Left lobe of liver (tissue), 2 donors: ENCODE measurements around the gene OR4E2. TPM values are rescaled to one million over a fixed set of nuclear protein-coding genes. Genes with fewer than 3 reads are reported as not detected.
"Not testable (repeated sequence)": the region's sequence is repeated elsewhere in the genome, so short reads cannot be mapped to it uniquely, and the experiment has no call there.

Experiments
- ATAC-seq: fragments of 200-7000 bp; cut with Tn5 transposase; one replicate; pipeline ENCODE4 v1.9.1; 2020; ENCODE audit warnings: mild to moderate bottlenecking, moderate library complexity
- DNase-seq: peaks from one replicate; pipeline ENCODE4 v3.0.0-alpha.2; 2020; ENCODE audit warnings: low spot score
- total RNA-seq: library from RNA; stranded (reverse); gene quantifications from one replicate; pipeline ENCODE4 v1.2.1, GENCODE V29; 2021
- donor health status: DM: no; HTN: no; CAD: no; lungs with moderate emphysema.
- donor health status: DM: no; HTN: yes; CAD: no.

OR4E2 gene
- total RNA-seq = not detected

GRCh38 chr14:21653331-21653885 lies at the start of gene OR4E2:
OR4E2 (plus strand) TSS chr14:21653835; CDS start chr14:21665083, 11,248 bp downstream.
- DNase-seq (no peak), ATAC-seq (no peak)

DNA sequence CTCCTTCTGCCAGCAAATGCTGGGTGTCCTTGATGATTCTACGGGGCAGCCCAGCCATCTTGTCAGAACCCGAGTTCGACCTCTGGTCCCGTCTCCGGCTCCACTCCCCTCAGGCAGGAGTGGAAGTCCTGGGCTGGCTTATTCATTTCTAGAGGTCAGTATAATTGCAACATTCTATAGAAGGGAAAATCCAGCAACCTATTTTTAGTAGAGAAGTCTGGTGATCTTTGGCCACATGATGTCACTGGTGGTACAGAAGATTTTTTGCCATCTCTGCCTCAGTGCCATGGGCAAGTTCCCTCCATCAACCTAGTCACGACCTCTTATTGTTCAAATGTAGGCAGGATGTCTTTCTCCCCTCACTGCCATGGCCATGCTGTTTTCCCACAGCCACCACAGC lies 41.3 kb upstream of the OR4E2 start:
- ATAC-seq = no peak
- DNase-seq = no peak

GRCh38 chr14:21614240-21614639 lies 39.4 kb upstream of the OR4E2 start:
- ATAC-seq = no peak
- DNase-seq = no peak

DNA sequence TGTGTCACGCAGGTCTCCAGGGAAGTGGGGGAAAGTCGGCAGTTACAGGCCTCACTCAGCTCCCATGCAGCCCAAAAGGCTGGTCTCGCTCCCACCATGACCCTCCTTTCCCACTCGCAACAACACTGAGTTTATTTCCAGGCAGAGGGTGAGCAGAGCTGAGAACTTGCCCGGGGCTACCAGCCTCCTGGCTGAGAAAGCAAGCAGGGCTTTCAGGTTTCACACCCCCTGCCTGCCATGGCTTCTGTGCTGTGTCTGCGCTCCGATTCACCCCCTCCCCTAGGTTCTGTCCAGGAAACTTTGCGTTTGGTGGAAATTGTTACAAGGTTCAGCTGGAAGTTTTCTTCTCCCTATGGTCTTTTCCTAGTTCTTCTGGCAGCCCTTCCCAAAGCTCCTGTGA lies 36.0 kb upstream of the OR4E2 start:
- ATAC-seq (no peak), DNase-seq (no peak)

GRCh38 chr14:21626491-21627230 lies 27.0 kb upstream of the OR4E2 start:
- DNase-seq = no peak
- ATAC-seq = no peak

DNA sequence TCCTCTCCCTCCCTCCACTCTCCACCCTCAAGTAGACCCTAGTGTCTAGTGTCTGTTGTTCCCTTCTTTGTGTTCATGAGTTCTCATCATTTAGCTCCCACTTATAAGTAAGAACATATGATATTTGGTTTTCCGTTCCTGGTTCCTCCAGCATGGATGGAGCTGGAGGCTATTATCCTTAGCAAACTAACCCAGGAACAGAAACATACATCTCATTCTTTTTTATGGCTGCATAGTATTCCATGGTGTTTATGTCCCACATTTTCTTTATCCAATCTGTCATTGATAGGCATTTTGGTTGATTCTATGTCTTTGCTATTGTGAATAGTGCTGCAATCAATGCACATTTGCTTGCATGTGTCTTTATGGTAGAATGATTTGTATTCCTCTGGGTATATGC lies 23.1 kb upstream of the OR4E2 start:
- not testable (repeated sequence) for DNase-seq, ATAC-seq

DNA sequence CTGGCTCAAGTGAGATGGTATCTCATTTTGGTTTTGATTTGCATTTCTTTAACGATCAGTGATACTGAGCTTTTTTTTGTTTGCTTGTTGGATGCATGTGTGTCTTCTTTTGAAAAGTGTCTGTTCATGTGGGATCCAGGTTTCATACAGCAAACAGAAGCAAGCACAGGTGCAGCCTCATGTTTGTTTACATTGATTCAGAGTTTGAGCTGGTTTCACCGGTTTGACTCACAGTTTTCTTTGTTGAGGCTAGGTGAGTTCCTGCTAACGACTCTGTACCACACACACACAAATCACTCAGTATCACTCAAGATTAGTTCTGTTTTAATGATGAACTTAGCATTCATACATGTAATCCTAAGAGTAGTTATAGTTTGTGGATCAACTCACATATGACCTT lies 22.6 kb upstream of the OR4E2 start:
- DNase-seq = no peak
- no peak for ATAC-seq

DNA sequence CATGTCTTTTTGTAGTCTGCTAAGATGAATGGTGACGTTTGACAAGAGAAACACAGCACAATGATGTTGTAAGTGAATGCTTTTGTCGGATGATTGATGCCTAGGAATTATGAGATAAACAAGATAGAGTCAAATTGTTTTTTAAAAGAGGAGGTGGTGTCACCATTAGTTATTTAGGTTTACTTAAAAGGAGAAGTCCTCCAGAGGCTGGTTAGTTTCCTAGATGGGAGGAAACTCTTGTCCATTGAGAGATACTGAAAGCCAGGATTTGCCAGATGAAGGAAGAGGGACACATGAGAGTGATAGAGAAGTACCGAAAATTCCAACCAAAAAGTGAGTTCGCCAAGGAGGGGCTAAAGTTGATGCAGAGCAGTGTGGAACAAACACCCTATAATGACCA lies 18.8 kb upstream of the OR4E2 start, which contains the start of gene OR10G2:
Gene OR10G2 (minus strand): TSS at position 101 of the 400 bp plus-strand sequence. CDS start 98 bp downstream, at position 3.
- DNase-seq (no peak), ATAC-seq (no peak)

GRCh38 chr14:21642683-21643082 lies 11.0 kb upstream of the OR4E2 start:
- no peak for ATAC-seq
- DNase-seq = no peak

GRCh38 chr14:21643407-21643806 lies 10.2 kb upstream of the OR4E2 start:
- ATAC-seq = no peak
- DNase-seq = no peak

- DNase-seq (no peak), ATAC-seq (no peak)
These were observed 6.3 kb upstream of the OR4E2 start for GRCh38 chr14:21647380-21647779.

GRCh38 chr14:21652209-21652808 lies 1.3 kb upstream of the OR4E2 start:
- no peak for DNase-seq
- ATAC-seq = no peak

GRCh38 chr14:21654215-21654614 lies 580 bp downstream of the OR4E2 start:
- ATAC-seq (no peak), DNase-seq (no peak)

DNA sequence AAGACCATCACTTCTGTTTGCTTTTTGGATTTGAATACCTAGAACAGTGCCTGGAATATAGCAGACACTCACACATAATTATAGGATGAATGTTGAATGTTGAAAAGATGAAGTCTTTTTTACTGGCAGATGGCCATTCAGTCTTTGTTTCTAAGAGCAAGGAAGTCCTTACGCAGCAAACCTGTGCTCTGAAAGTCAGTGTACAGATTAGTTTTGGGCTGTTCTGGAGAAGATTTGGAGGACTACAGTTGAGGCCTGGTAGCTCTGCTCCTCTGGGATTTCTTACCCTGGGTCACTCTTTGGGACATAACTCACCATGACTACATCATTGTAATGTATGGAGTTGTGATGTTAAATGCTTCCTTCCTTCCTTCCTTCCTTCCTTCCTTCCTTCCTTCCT lies 3.3 kb downstream of the OR4E2 start:
- DNase-seq (no peak), ATAC-seq (no peak)

DNA sequence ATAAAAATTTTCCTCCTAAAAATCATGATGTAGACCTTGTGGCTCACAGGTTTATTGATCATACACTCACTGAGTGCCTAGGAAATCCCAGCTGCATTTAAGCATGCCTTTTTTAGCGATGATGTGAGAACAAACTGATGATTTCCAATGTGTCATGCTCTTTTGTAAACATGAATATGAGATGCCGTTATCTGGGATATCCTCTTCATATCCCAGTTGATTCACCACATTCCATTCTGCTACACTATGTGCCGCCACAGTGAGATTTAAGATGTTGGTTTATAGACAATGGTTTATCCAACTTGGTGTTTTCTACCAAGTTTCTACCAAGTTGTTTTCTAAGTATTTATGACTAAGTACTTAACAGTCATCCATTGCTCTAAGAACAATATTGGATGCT lies 14.7 kb downstream of the OR4E2 start:
- ATAC-seq = no peak
- no peak for DNase-seq

GRCh38 chr14:21669284-21669683 lies 15.6 kb downstream of the OR4E2 start:
- ATAC-seq (no peak), DNase-seq (no peak)

DNA sequence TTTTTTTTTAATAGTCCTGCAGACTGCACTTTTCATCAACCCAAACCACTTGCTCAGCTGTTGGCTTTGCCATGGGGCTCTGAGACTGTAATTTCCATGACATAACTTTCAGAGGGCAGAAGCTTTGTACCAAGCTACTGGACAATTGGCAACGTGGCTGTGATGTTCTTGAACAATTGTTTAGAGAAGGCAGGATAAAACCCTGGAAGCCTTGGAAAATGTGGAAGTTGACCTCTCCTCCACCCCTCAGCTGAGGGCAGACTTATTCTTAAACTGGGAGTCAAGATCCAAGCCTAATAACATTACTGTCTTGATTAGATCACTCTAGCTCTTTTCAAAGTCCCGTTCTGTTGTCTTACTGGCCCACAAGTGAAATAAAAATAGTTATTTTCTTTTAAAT lies 17.7 kb downstream of the OR4E2 start:
- ATAC-seq (no peak), DNase-seq (no peak)

GRCh38 chr14:21672116-21672515 lies 18.5 kb downstream of the OR4E2 start:
- ATAC-seq (no peak), DNase-seq (no peak)

DNA sequence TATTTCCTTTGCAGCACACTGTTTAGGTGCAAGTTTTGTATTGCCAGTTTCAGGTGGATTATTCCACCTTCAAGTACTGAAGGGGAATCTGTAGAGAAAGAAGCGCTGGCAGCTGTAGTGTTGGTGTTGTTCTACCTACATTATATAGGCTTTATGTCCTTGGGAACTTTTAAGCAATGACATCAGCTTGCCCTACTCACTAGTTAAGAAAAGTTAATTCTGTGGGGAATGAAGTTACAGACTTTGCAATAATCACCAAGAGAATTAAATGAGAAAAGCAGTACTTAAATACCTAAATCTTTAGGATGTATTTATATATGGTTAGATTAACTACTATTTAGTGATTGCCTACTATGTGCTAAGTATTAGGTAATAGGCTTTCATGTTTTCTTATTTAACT lies 20.1 kb downstream of the OR4E2 start, which contains the start of gene OR4E1:
Gene OR4E1 (minus strand): TSS at position 101 of the 400 bp plus-strand sequence. CDS start 2,883 bp downstream, outside the sequence.
- DNase-seq (no peak), ATAC-seq (no peak)

GRCh38 chr14:21675566-21675965 lies 21.9 kb downstream of the OR4E2 start:
- DNase-seq = no peak

GRCh38 chr14:21680072-21680471 lies 26.4 kb downstream of the OR4E2 start:
- DNase-seq (no peak), ATAC-seq (no peak)

More at GRCh38 chr14:21675566-21675965, 21.9 kb downstream of the OR4E2 start:
- no peak for ATAC-seq

- DNase-seq = no peak
- ATAC-seq = no peak
These were observed 32.8 kb downstream of the OR4E2 start for GRCh38 chr14:21686468-21686867.
